GM12878 (cell line): Measurements from ENCODE around the gene CDK5RAP3. TPM values are rescaled to one million over a fixed set of nuclear protein-coding genes. Genes with fewer than 3 reads are reported as not detected.

Source experiments
- ASH2L ChIP-seq: fragments of 300-600, 200-600 bp; sonication (generic); IDR thresholded peaks from 2 replicates; pipeline ENCODE4 v1.6.1; 2017; ENCODE audit warnings: low read depth, mild to moderate bottlenecking, borderline replicate concordance
- E2F8 ChIP-seq: fragments of 450-650 bp; IDR thresholded peaks from 2 replicates; pipeline ENCODE4 v1.6.1; 2018; ENCODE audit warnings: mild to moderate bottlenecking, low read depth, moderate library complexity; ENCODE audit not compliant: partially characterized antibody
- EZH2 ChIP-seq: IDR thresholded peaks from 2 replicates; pipeline ENCODE4 v1.6.1; 2012; ENCODE audit warnings: low read depth, mild to moderate bottlenecking, control low read depth, inconsistent platforms, low read length, borderline replicate concordance; ENCODE audit not compliant: control insufficient read depth
- IRF3 ChIP-seq: fragments of 450-650 bp; IDR thresholded peaks from 2 replicates; pipeline ENCODE4 v1.6.1; 2014; ENCODE audit warnings: mild to moderate bottlenecking
- IRF5 ChIP-seq: fragments of 450-650 bp; IDR thresholded peaks from 2 replicates; pipeline ENCODE4 v1.6.1; 2017; ENCODE audit warnings: borderline replicate concordance
- JUNB ChIP-seq: IDR thresholded peaks from 2 replicates; pipeline ENCODE4 v1.6.1; 2016; ENCODE audit warnings: antibody characterized with exemption, mild to moderate bottlenecking
- NR2C1 ChIP-seq: fragments of 450-650 bp; IDR thresholded peaks from 2 replicates; pipeline ENCODE4 v1.6.1; 2017; ENCODE audit warnings: antibody characterized with exemption, mild to moderate bottlenecking, moderate library complexity
- RAD51 ChIP-seq: fragments of 450-650 bp; IDR thresholded peaks from 2 replicates; pipeline ENCODE4 v1.6.1; 2016; ENCODE audit warnings: moderate library complexity, mild to moderate bottlenecking, inconsistent platforms
- RCOR1 ChIP-seq: conservative IDR thresholded peaks from 2 replicates; pipeline ENCODE4 v1.6.1; 2012; ENCODE audit warnings: low read depth, low read length, improper control_type of control experiment
- RELB ChIP-seq: fragments of 450-650 bp; IDR thresholded peaks from 2 replicates; pipeline ENCODE4 v1.6.1; 2017; ENCODE audit warnings: low read depth, mild to moderate bottlenecking, moderate library complexity
- RUNX3 ChIP-seq: IDR thresholded peaks from 2 replicates; pipeline ENCODE4 v1.6.1; 2012; ENCODE audit warnings: low read length, inconsistent platforms
- SPI1 ChIP-seq: IDR thresholded peaks from 2 replicates; pipeline ENCODE4 v1.6.1; 2011; ENCODE audit warnings: low read depth, mild to moderate bottlenecking, low read length, moderate library complexity, borderline replicate concordance; ENCODE audit not compliant: insufficient read depth
- SREBF2 ChIP-seq: IDR thresholded peaks from 2 replicates; pipeline ENCODE4 v1.6.1; 2012; ENCODE audit warnings: mild to moderate bottlenecking, low read length
- SUZ12 ChIP-seq: fragments of 200-600 bp; sonication (generic); IDR thresholded peaks from one replicate; pipeline ENCODE4 v1.6.1; 2018; ENCODE audit warnings: antibody characterized with exemption, mild to moderate bottlenecking; ENCODE audit not compliant: unreplicated experiment
- TBL1XR1 ChIP-seq: IDR thresholded peaks from 2 replicates; pipeline ENCODE4 v1.6.1; 2012; ENCODE audit warnings: low read depth, low read length, improper control_type of control experiment
- TCF3 ChIP-seq: IDR thresholded peaks from 2 replicates; pipeline ENCODE4 v1.6.1; 2012; ENCODE audit warnings: low read depth, mild to moderate bottlenecking, low read length, borderline replicate concordance; ENCODE audit not compliant: insufficient read depth
- WRNIP1 ChIP-seq: IDR thresholded peaks from 2 replicates; pipeline ENCODE4 v1.6.1; 2011; ENCODE audit warnings: low read depth, low read length, improper control_type of control experiment, borderline replicate concordance
- ZBTB4 ChIP-seq: fragments of 450-650 bp; formaldehyde crosslinking; IDR thresholded peaks from 2 replicates; pipeline ENCODE4 v1.4.0; 2022; ENCODE audit warnings: mild to moderate bottlenecking, moderate library complexity
- ZNF217 ChIP-seq: fragments of 450-650 bp; IDR thresholded peaks from 2 replicates; pipeline ENCODE4 v1.6.1; 2017; ENCODE audit warnings: antibody characterized with exemption, mild to moderate bottlenecking
- ZNF622 ChIP-seq: fragments of 450-650 bp; IDR thresholded peaks from 2 replicates; pipeline ENCODE4 v1.6.1; 2017; ENCODE audit warnings: mild to moderate bottlenecking, inconsistent platforms
- polyA plus RNA-seq, 11 experiments: library from polyadenylated mRNA; depleted of rRNA in 4 of 11; unstranded in 6 of 11; stranded (reverse) in 5 of 11; fragments of >200 nt; fragmentation: Nextera tagmentation in 4 of 11; fragmentation: Illumina TruSeq in 1 of 11; extraction: Ambion mirVana in 4 of 11; extraction: Trizol in 1 of 11; gene quantifications; 1 replicate in 1 of 11; 2 replicates in 10 of 11; pipeline versions ENCODE4 v1.2.1 to v1.2.3, GENCODE V29; 2011 to 2016; ENCODE audit warnings: inconsistent platforms in 2 of 11, missing spikeins in 2 of 11, low read depth in 1 of 11
- total RNA-seq, 4 experiments: library from RNA; depleted of rRNA in 3 of 4; stranded (reverse); fragments of >200 nt in 3 of 4; fragmentation: Illumina TruSeq in 1 of 4; extraction: Trizol in 1 of 4; gene quantifications; 2 replicates each; pipeline versions ENCODE4 v1.2.1 to v1.2.3, GENCODE V29; 2013 to 2021

The CDK5RAP3 gene
- total and polyA plus RNA-seq, 10 of the 15 experiments (the other 5 are each of a cell fraction or from before 2014, with no cell fraction given): 69.4 to 237 (median 160) TPM

- TF ChIP-seq RELB: peak; percentile 84
- no peak for TF ChIP-seq SPI1
- TF ChIP-seq EZH2: no peak
- peak; percentile 95 for TF ChIP-seq RUNX3
- no peak for TF ChIP-seq IRF5
- TF ChIP-seq E2F8: no peak
- TF ChIP-seq TCF3: no peak
- peak; percentile 84 for TF ChIP-seq RAD51
- TF ChIP-seq IRF3: peak; percentile 92
- no peak for TF ChIP-seq WRNIP1
- TF ChIP-seq JUNB: no peak
- no peak for TF ChIP-seq TBL1XR1
- no peak for TF ChIP-seq ZBTB4 (CRISPR knock-in tag)
- TF ChIP-seq SREBF2: no peak
- no peak for TF ChIP-seq ZNF622
- no peak for TF ChIP-seq ASH2L
- TF ChIP-seq RCOR1: no peak
- TF ChIP-seq ZNF217: no peak
- TF ChIP-seq SUZ12: no peak
- no peak for TF ChIP-seq NR2C1
These were observed 29.4 kb upstream of the CDK5RAP3 start, which contains the start of gene PNPO (continued) for GRCh38 chr17:47941246-47942095.
